Neural cell (in vitro differentiated cells): ENCODE data around the gene KRT40. TPM values are rescaled to one million over a fixed set of nuclear protein-coding genes. Genes with fewer than 3 reads are reported as not detected.

Experiments used
- H2AFZ ChIP-seq: fragments of 200-600, 300-800 bp; sonication (generic), shearing (Covaris generic); 2 replicates; pipeline ENCODE4 v1.6.0; 2014; ENCODE audit warnings: low read depth, mild to moderate bottlenecking, antibody characterized with exemption, low read length, moderate library complexity
- H3F3A ChIP-seq: fragments of 200-600 bp; shearing (Covaris generic); 2 replicates; pipeline ENCODE4 v1.6.1; 2016; ENCODE audit warnings: mild to moderate bottlenecking, moderate library complexity, mixed read lengths, antibody characterized with exemption, low read length; ENCODE audit not compliant: insufficient read depth, poor library complexity, severe bottlenecking
- H3K27ac ChIP-seq: fragments of 200-600, 300-800 bp; sonication (generic), shearing (Covaris generic); 2 replicates; pipeline ENCODE4 v1.5.1; 2014; ENCODE audit warnings: mild to moderate bottlenecking, low read length, moderate library complexity
- H3K27me3 ChIP-seq: fragments of 300-800, 200-600 bp; sonication (generic), shearing (Covaris generic); 2 replicates; pipeline ENCODE4 v1.6.0; 2014; ENCODE audit warnings: mild to moderate bottlenecking, low read depth, low read length, moderate library complexity; ENCODE audit not compliant: insufficient read depth
- H3K36me3 ChIP-seq: fragments of 300-800, 200-600 bp; sonication (generic), shearing (Covaris generic); 2 replicates; pipeline ENCODE4 v1.5.1; 2014; ENCODE audit warnings: mild to moderate bottlenecking, antibody characterized with exemption, low read length, moderate library complexity; ENCODE audit not compliant: insufficient read depth
- H3K4me2 ChIP-seq: fragments of 300-800, 200-600 bp; sonication (generic), shearing (Covaris generic); 2 replicates; pipeline ENCODE4 v1.6.0; 2014; ENCODE audit warnings: mild to moderate bottlenecking, low read length
- H3K4me3 ChIP-seq: fragments of 300-800, 200-600 bp; sonication (generic), shearing (Covaris generic); 2 replicates; pipeline ENCODE4 v1.5.1; 2014; ENCODE audit warnings: mild to moderate bottlenecking, low read length, moderate library complexity
- H3K79me2 ChIP-seq: fragments of 200-600 bp; shearing (Covaris generic); replicated peaks from 2 replicates; pipeline ENCODE4 v1.6.0; 2014; ENCODE audit warnings: mild to moderate bottlenecking, low read length, moderate library complexity; ENCODE audit not compliant: insufficient read depth
- H3K9ac ChIP-seq: fragments of 300-800, 200-600 bp; sonication (generic), shearing (Covaris generic); 2 replicates; pipeline ENCODE4 v1.6.1; 2016; ENCODE audit warnings: mild to moderate bottlenecking, low read length, mixed read lengths
- H3K9me2 ChIP-seq: fragments of 200-600 bp; shearing (Covaris generic); 2 replicates; pipeline ENCODE4 v1.6.1; 2016; ENCODE audit warnings: mild to moderate bottlenecking, low read length, mixed read lengths; ENCODE audit not compliant: insufficient read depth
- H3K9me3 ChIP-seq: fragments of 200-600, 300-800 bp; sonication (generic), shearing (Covaris generic); 2 replicates; pipeline ENCODE4 v1.6.1; 2016; ENCODE audit warnings: mild to moderate bottlenecking, mixed run types, low read length, moderate library complexity, mixed read lengths
- H4K20me1 ChIP-seq: fragments of 200-600 bp; shearing (Covaris generic); 2 replicates; pipeline ENCODE4 v1.6.1; 2016; ENCODE audit warnings: mild to moderate bottlenecking, mixed run types; ENCODE audit not compliant: insufficient read depth
- EP300 ChIP-seq: fragments of 450-650 bp; conservative IDR thresholded peaks from 2 replicates; pipeline ENCODE4 v1.6.1; 2014; ENCODE audit warnings: antibody characterized with exemption, mild to moderate bottlenecking, moderate library complexity; ENCODE audit not compliant: poor library complexity, severe bottlenecking
- EZH2 ChIP-seq: fragments of 200-600, 300-800 bp; shearing (Covaris generic), sonication (generic); IDR thresholded peaks from 2 replicates; pipeline ENCODE4 v1.6.1; 2014; ENCODE audit warnings: antibody characterized with exemption, low read length, borderline replicate concordance, mild to moderate bottlenecking; ENCODE audit not compliant: insufficient read depth, poor library complexity, severe bottlenecking
- MXI1 ChIP-seq: fragments of 450-650 bp; conservative IDR thresholded peaks from 2 replicates; pipeline ENCODE4 v1.6.1; 2014; ENCODE audit warnings: antibody characterized with exemption, mild to moderate bottlenecking; ENCODE audit not compliant: poor library complexity, severe bottlenecking
- POLR2AphosphoS5 ChIP-seq: IDR thresholded peaks from 2 replicates; pipeline ENCODE4 v1.6.1; 2012
- RAD21 ChIP-seq: fragments of 450-650 bp; conservative IDR thresholded peaks from 2 replicates; pipeline ENCODE4 v1.6.1; 2014; ENCODE audit warnings: antibody characterized with exemption, mild to moderate bottlenecking, moderate library complexity
- SMC3 ChIP-seq: fragments of 450-650 bp; conservative IDR thresholded peaks from 2 replicates; pipeline ENCODE4 v1.6.1; 2014; ENCODE audit warnings: antibody characterized with exemption, mild to moderate bottlenecking, moderate library complexity; ENCODE audit not compliant: poor library complexity
- TAF1 ChIP-seq: IDR thresholded peaks from 2 replicates; pipeline ENCODE4 v1.6.1; 2012; ENCODE audit warnings: low read depth
- polyA plus RNA-seq: library from polyadenylated mRNA; depleted of rRNA; stranded (reverse); fragments of >200 nt; gene quantifications from 2 replicates; pipeline ENCODE4 v1.2.3, GENCODE V29; 2014
- TF ChIP-seq, protein P1 (sequence below): fragments of 450-650 bp; IDR thresholded peaks from 2 replicates; pipeline ENCODE4 v1.5.1; 2014; ENCODE audit warnings: antibody characterized with exemption, mild to moderate bottlenecking, moderate library complexity; ENCODE audit not compliant: poor library complexity, severe bottlenecking
- TF ChIP-seq, protein P2 (sequence below): IDR thresholded peaks from 2 replicates; pipeline ENCODE4 v1.6.1; 2012; ENCODE audit warnings: borderline replicate concordance

Gene KRT40
- polyA plus RNA-seq, 1 donor from 2014 or later: not detected

DNA sequence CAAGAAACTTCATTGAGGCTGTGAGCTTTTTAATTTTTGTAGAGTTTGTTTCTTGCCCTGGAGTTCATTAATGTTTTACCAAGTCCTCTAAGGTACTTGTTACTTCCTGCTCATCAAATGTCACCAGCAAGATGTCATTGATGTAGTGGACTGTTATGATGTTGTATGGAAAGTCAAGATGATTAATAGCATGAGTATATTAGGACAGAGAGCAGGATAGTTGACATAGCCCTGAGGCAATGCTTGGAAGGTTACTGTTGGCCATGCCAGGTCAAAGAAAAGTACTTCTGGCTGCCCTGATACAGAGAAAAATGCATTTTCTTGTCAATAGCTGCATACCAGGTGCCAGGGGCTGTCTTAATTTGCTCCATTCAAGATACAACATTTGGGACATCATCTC, 36.2 kb upstream of the KRT40 start:
- Histone ChIP-seq H3K9me2 (no peaks in the 10 kb centered on the region), H3K9ac (no peak overlapping the region), H3K27me3 (no peaks in the 10 kb centered on the region), H4K20me1 (no peaks in the 10 kb centered on the region), H2AFZ (no peak overlapping the region), H3K36me3 (no peaks in the 10 kb centered on the region), H3K9me3 (no peaks in the 10 kb centered on the region), H3K79me2 (no peaks in the 10 kb centered on the region), H3K27ac (no peak overlapping the region), H3K4me3 (no peak overlapping the region), H3K4me2 (no peak overlapping the region), H3F3A (no peaks in the 10 kb centered on the region)
- TF ChIP-seq RAD21 (no peak), EP300 (no peak), EZH2 (no peak), MXI1 (no peak), TAF1 (no peak), POLR2AphosphoS5 (no peak), SMC3 (no peak)
- TF ChIP-seq, protein P1, sequence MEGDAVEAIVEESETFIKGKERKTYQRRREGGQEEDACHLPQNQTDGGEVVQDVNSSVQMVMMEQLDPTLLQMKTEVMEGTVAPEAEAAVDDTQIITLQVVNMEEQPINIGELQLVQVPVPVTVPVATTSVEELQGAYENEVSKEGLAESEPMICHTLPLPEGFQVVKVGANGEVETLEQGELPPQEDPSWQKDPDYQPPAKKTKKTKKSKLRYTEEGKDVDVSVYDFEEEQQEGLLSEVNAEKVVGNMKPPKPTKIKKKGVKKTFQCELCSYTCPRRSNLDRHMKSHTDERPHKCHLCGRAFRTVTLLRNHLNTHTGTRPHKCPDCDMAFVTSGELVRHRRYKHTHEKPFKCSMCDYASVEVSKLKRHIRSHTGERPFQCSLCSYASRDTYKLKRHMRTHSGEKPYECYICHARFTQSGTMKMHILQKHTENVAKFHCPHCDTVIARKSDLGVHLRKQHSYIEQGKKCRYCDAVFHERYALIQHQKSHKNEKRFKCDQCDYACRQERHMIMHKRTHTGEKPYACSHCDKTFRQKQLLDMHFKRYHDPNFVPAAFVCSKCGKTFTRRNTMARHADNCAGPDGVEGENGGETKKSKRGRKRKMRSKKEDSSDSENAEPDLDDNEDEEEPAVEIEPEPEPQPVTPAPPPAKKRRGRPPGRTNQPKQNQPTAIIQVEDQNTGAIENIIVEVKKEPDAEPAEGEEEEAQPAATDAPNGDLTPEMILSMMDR: no peak
- TF ChIP-seq, protein P2, sequence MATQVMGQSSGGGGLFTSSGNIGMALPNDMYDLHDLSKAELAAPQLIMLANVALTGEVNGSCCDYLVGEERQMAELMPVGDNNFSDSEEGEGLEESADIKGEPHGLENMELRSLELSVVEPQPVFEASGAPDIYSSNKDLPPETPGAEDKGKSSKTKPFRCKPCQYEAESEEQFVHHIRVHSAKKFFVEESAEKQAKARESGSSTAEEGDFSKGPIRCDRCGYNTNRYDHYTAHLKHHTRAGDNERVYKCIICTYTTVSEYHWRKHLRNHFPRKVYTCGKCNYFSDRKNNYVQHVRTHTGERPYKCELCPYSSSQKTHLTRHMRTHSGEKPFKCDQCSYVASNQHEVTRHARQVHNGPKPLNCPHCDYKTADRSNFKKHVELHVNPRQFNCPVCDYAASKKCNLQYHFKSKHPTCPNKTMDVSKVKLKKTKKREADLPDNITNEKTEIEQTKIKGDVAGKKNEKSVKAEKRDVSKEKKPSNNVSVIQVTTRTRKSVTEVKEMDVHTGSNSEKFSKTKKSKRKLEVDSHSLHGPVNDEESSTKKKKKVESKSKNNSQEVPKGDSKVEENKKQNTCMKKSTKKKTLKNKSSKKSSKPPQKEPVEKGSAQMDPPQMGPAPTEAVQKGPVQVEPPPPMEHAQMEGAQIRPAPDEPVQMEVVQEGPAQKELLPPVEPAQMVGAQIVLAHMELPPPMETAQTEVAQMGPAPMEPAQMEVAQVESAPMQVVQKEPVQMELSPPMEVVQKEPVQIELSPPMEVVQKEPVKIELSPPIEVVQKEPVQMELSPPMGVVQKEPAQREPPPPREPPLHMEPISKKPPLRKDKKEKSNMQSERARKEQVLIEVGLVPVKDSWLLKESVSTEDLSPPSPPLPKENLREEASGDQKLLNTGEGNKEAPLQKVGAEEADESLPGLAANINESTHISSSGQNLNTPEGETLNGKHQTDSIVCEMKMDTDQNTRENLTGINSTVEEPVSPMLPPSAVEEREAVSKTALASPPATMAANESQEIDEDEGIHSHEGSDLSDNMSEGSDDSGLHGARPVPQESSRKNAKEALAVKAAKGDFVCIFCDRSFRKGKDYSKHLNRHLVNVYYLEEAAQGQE: no peak

DNA sequence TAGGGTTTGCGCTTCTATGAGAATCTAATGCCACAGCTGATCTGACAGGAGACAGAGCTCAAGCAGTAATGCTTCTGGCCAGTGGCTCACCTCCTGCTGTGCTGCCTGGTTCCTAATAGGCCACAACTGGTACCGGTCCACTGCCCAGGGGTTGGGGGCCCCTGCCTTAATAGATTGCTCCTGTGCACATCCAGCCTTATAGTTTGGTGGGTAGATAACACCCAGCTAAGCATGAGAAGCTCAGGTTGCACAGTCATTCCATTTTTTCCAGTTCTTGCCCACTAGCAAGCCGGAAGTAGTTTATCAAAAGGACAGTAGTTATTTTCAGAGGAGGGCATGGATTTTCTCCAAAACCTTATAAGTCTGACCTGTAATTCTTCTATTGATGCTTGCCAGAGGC, 35.3 kb upstream of the KRT40 start:
- no peaks in the 10 kb centered on the region for H3F3A ChIP-seq
- H3K27me3 ChIP-seq: no peaks in the 10 kb centered on the region
- TF ChIP-seq RAD21 (no peak), SMC3 (no peak), EP300 (no peak), POLR2AphosphoS5 (no peak), MXI1 (no peak), TAF1 (no peak), EZH2 (no peak)
- TF ChIP-seq, protein P1: no peak
- TF ChIP-seq, protein P2: no peak
- H4K20me1 ChIP-seq: no peaks in the 10 kb centered on the region
- H3K27ac ChIP-seq: no peak overlapping the region
- no peak overlapping the region for H3K4me2 ChIP-seq
- no peaks in the 10 kb centered on the region for H3K36me3 ChIP-seq
- no peak overlapping the region for H2AFZ ChIP-seq
- H3K9me2 ChIP-seq: no peaks in the 10 kb centered on the region
- no peak overlapping the region for H3K4me3 ChIP-seq
- H3K79me2 ChIP-seq: no peaks in the 10 kb centered on the region
- no peak overlapping the region for H3K9ac ChIP-seq
- no peaks in the 10 kb centered on the region for H3K9me3 ChIP-seq
